Mesothelial cell of epicardium (in vitro differentiated cells): ENCODE results near the gene RNF157. TPM values are rescaled to one million over a fixed set of nuclear protein-coding genes. Genes with fewer than 3 reads are reported as not detected.

Experiments used
- DNase-seq, 2 experiments: peaks; one replicate each; pipeline ENCODE4 v3.0.0; 2021; ENCODE audit warnings: low spot score in 2 of 2; ENCODE audit not compliant: unreplicated experiment in 2 of 2
- H3K27ac Mint-ChIP-seq: 2 replicates; pipeline ENCODE4 v1.8.0; 2021; ENCODE audit warnings: mixed read lengths
- H3K27me3 Mint-ChIP-seq: 2 replicates; pipeline ENCODE4 v1.8.0; 2021; ENCODE audit warnings: low read depth, mixed read lengths
- H3K36me3 Mint-ChIP-seq: 2 replicates; pipeline ENCODE4 v1.8.0; 2021; ENCODE audit warnings: mixed read lengths
- H3K4me1 Mint-ChIP-seq: 2 replicates; pipeline ENCODE4 v1.8.0; 2021; ENCODE audit warnings: mixed read lengths
- H3K4me3 Mint-ChIP-seq: 2 replicates; pipeline ENCODE4 v1.8.0; 2021; ENCODE audit warnings: mild to moderate bottlenecking, moderate library complexity, mixed read lengths
- H3K9me3 Mint-ChIP-seq: 2 replicates; pipeline ENCODE4 v1.8.0; 2021; ENCODE audit warnings: mixed read lengths
- CTCF ChIP-seq: fragments of 200-600 bp; sonication (generic); IDR thresholded peaks from one replicate; pipeline ENCODE4 v1.5.0; 2021; ENCODE audit warnings: antibody characterized with exemption; ENCODE audit not compliant: unreplicated experiment
- total RNA-seq: library from RNA; stranded (reverse); gene quantifications from 3 replicates; pipeline ENCODE4 v1.2.1, GENCODE V29; 2021

Gene RNF157
- total RNA-seq, 1 donor from 2014 or later: 8.0 TPM

- H3K4me1 Mint-ChIP-seq: peaks cover 65% of the 10 kb centered on the region
- no peaks in the 10 kb centered on the region for H3K36me3 Mint-ChIP-seq
- no peak for DNase-seq
- peaks cover 83% of the 10 kb centered on the region for H3K27me3 Mint-ChIP-seq
- no peak overlapping the region for H3K4me3 Mint-ChIP-seq
- no peak overlapping the region for H3K27ac Mint-ChIP-seq
- no peaks in the 10 kb centered on the region for H3K9me3 Mint-ChIP-seq
- no peak for TF ChIP-seq CTCF
Measured at GRCh38 chr17:76135810-76136188, 104.5 kb downstream of the RNF157 start.

- Mint-ChIP-seq H3K4me1 (peaks cover 66% of the 10 kb centered on the region), H3K4me3 (no peak overlapping the region), H3K27ac (peak overlapping the region; percentile 14), H3K9me3 (no peaks in the 10 kb centered on the region), H3K36me3 (no peaks in the 10 kb centered on the region), H3K27me3 (peaks cover 82% of the 10 kb centered on the region)
- no peak for DNase-seq
- no peak for TF ChIP-seq CTCF
Measured at GRCh38 chr17:76134911-76135809, 105.1 kb downstream of the RNF157 start.

- no peak for TF ChIP-seq CTCF
- Mint-ChIP-seq H3K4me3 (peak overlapping the region; percentile 39), H3K27me3 (peaks cover 61% of the 10 kb centered on the region), H3K27ac (peak overlapping the region; percentile 75), H3K9me3 (no peaks in the 10 kb centered on the region), H3K4me1 (peaks cover 46% of the 10 kb centered on the region), H3K36me3 (no peaks in the 10 kb centered on the region)
- no peak for DNase-seq
Measured at GRCh38 chr17:76132574-76133338, 107.5 kb downstream of the RNF157 start.

DNA sequence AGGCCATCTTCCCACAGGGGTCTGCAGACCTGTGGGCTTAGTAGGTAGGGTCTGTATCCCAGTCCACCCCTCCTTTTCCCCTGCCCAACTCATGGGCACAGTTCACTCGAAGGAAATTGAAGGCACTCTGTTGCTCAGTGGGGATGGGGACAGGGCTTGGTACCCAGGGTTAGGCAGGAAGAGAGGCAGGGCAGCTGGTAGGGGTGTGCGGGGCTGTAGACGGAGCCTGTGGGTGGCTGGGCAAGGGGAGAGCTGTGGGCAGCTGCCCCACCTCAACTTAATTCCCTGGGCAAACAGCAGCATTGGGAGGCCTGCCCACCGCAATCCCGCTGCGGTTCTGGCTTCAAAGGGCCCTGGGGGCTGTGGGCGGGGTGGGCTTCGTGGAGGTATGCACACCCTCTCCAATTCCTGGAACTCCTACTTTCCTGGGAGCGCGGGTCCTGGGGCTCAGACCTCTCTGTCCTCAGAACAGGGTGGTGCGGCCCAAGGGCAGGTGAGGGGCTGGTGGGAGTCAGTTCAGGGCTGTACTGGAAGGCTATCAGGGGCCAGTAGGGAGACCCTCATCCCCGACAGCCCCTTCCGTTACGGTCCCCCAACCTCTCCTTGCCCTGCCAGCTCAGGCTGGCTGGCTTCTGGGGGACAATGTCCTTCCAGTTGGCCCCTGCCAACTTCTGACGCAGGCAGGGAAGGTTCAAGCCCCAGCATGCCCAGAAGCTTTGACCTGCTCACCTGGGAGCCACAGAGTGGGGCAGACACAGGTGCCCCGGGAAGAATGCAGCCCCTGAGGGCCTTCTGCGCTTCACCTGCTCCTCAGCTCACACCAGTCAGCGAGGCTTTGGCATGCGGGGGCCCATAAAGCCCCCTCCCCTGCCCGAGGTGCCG, 108.4 kb downstream of the RNF157 start:
- no peak for TF ChIP-seq CTCF
- Mint-ChIP-seq H3K9me3 (no peaks in the 10 kb centered on the region), H3K27ac (peak overlapping the region; percentile 85), H3K27me3 (peaks cover 55% of the 10 kb centered on the region), H3K4me3 (peak overlapping the region; percentile 22), H3K36me3 (no peaks in the 10 kb centered on the region), H3K4me1 (peaks cover 47% of the 10 kb centered on the region)
- no peak for DNase-seq

GRCh38 chr17:76131051-76131691, 109.1 kb downstream of the RNF157 start:
- Mint-ChIP-seq H3K4me3 (no peak overlapping the region), H3K9me3 (no peaks in the 10 kb centered on the region), H3K27ac (peak overlapping the region; percentile 85), H3K4me1 (peaks cover 47% of the 10 kb centered on the region), H3K36me3 (no peaks in the 10 kb centered on the region), H3K27me3 (peaks cover 48% of the 10 kb centered on the region)
- no peak for TF ChIP-seq CTCF
- DNase-seq: no peak
